ENCODE results near the gene C6orf141.

DNA sequence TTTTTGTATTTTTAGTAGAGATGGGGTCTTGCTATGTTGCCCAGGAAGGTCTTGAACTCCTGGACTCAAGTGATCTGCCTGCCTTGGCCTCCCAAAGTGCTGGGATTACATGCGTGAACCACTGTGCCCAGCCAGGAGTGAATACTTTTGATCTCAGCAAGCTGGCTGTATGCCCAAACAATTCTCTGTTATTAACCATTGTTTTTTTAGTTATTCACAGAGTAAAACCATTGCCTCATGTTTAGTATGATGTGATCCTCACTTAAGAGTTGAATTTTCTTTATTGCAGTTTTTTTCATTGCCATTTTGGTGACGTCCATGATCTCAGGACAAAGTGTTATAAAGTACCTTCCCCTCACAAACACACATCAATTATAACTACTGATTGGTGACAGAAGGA, 14.8 kb downstream of the C6orf141 start:
- TF ChIP-seq ZNF274 (IDR thresholded peaks at IDR 0.05; ENCODE audit: low read depth, low read length) (no peak), YY1 (IDR thresholded peaks at IDR 0.05; ENCODE audit: insufficient read depth, insufficient read length) (no peak), SUZ12 (IDR thresholded peaks at IDR 0.05; ENCODE audit: extremely low read depth, insufficient read depth, insufficient read length) (no peak)

Data from NT2/D1 (cell line).